ENCODE measurements around the gene GON7.

GRCh38 chr14:93230539-93230938, 23.7 kb upstream of the GON7 start:
- TF ChIP-seq SUZ12 (IDR thresholded peaks at IDR 0.05; ENCODE audit: extremely low read depth, insufficient read depth, insufficient read length) (no peak), YY1 (IDR thresholded peaks at IDR 0.05; ENCODE audit: insufficient read depth, insufficient read length) (no peak), ZNF274 (IDR thresholded peaks at IDR 0.05; ENCODE audit: low read depth, low read length) (no peak)
